SK-N-SH (cell line): Measurements from ENCODE around the gene WNT4.

Experiments
- YY1 ChIP-seq: IDR thresholded peaks from 2 replicates; pipeline ENCODE4 v1.4.0; 2012; ENCODE audit warnings: low read depth, mild to moderate bottlenecking
- TF ChIP-seq, protein P1 (sequence below): IDR thresholded peaks from 2 replicates; pipeline ENCODE4 v1.4.0; 2012; ENCODE audit warnings: low read depth
- TF ChIP-seq, protein P2 (sequence below): fragments of 200-600 bp; sonication (generic); IDR thresholded peaks from 2 replicates; pipeline ENCODE4 v1.6.1; 2017; ENCODE audit warnings: antibody characterized with exemption, mild to moderate bottlenecking, moderate library complexity

DNA sequence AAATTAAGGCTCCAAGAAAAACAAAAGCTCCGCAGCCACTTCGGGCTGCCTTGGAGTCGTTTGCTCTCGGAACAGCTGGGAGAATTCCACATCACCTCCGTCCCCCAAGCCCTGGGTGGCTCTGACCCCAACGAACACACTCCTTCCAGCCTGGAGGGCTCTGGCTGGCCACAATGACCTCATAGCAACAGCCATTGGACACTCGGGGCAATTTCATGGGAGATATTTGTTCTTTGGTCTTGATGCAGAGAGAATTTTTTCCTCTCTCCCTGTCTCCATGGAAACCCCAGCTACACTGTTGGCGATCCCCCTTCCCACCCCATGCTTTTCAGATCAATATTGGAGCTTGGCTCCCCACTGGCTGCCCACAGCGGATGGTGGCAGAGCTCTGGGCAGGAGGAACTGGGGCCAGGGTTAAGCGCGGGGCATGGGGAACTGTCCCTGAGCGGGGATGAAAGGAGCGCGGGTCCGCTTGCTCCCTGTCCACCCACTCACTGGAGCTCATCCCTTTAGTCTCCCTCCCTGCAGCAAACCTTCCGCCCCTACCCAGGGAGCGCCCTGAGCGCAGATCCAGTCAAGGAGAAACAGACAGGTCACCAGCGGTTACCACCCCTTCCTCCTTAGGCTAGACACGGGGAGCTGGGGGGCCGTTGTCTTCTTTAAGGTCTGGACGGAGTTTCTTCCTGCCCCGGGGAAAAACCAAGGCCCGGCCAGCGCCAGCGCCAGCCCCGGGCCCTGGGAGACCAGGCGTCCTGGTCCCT, 1.2 kb downstream of the WNT4 start:
- TF ChIP-seq, protein P1, sequence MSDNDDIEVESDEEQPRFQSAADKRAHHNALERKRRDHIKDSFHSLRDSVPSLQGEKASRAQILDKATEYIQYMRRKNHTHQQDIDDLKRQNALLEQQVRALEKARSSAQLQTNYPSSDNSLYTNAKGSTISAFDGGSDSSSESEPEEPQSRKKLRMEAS, result no peak
- TF ChIP-seq YY1, result no peak
- TF ChIP-seq, protein P2, sequence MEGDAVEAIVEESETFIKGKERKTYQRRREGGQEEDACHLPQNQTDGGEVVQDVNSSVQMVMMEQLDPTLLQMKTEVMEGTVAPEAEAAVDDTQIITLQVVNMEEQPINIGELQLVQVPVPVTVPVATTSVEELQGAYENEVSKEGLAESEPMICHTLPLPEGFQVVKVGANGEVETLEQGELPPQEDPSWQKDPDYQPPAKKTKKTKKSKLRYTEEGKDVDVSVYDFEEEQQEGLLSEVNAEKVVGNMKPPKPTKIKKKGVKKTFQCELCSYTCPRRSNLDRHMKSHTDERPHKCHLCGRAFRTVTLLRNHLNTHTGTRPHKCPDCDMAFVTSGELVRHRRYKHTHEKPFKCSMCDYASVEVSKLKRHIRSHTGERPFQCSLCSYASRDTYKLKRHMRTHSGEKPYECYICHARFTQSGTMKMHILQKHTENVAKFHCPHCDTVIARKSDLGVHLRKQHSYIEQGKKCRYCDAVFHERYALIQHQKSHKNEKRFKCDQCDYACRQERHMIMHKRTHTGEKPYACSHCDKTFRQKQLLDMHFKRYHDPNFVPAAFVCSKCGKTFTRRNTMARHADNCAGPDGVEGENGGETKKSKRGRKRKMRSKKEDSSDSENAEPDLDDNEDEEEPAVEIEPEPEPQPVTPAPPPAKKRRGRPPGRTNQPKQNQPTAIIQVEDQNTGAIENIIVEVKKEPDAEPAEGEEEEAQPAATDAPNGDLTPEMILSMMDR, result no peak
